ENCODE results near the gene PPT1.

PPT1 gene

DNA sequence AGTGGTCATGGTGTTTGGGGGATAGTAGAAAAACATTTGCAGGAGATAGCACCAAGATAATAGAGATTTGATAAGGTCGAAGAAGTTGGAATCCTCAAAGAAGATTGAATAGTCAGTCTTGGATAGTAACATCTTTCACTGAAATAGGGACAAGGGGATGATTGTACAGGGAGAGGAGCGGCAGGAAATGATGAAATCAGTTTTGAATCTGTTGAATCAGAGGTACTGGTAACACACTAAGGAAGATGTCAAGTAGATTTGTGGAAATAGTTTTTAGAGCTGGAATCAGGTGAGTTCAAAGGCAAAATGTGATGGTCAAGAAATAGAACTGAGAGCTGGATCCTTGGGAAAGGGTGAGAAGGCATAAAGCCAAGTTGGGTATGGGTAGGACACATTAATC lies 30.0 kb downstream of the PPT1 start:
- TF ChIP-seq GABPA (IDR thresholded peaks at IDR 0.05; ENCODE audit: low read depth): no peak
- TF ChIP-seq POLR2AphosphoS5 (IDR thresholded peaks at IDR 0.05; ENCODE audit: low read depth): no peak
- TF ChIP-seq REST (IDR thresholded peaks at IDR 0.05; ENCODE audit: insufficient replicate concordance, low read depth): no peak
- no peak for TF ChIP-seq SPI1 (IDR thresholded peaks at IDR 0.05; ENCODE audit: borderline replicate concordance, low read depth)
- TF ChIP-seq CTCF (IDR thresholded peaks at IDR 0.05; ENCODE audit: insufficient read depth, low read length): no peak
- Histone ChIP-seq H3K27me3 (ENCODE audit: insufficient read depth, poor library complexity, severe bottlenecking) (no peaks in the 10 kb centered on the region), H3K4me3 (replicated peaks; ENCODE audit: insufficient read depth, low read length) (no peak overlapping the region), H3K27ac (replicated peaks) (peak overlapping the region; percentile 10; the same call in 1 of the 2 replicates)
- DNase-seq (ENCODE audit: low read depth in 1 of 2, low spot score in 1 of 2): no peak

DNA sequence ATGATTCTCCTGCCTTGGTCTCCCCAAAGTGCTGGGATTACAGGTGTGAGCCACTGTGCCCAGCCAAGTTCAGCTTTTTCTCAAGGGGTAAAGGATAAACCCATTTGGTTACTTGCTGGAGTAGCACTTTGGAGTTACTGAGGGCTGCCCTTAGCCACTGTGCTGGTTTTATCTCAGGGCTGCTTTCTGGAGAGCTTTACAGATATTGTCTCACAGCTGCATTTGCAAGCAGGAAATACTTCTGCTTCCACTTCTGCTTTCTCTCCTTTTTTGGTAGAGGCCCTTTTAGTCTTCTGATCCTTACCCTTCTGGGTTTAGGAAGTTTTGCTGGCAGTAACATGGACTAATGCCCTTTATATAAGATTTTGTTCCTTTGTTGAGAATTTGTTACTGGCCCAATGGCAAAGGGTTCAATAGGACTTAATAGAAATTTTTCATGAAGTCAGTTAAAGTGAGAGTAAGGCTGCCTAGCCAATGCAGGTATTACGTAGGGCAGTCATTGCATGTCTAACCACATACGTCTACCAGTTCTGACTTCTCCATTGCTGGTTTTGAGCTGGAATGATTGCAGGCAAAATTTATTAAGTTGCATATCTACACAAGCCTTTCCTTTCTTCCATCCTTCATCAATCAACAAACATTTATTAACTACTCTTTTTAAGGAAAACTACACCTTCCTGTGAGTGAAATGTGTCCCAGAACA lies 32.1 kb downstream of the PPT1 start:
- DNase-seq (ENCODE audit: low read depth in 1 of 2, low spot score in 1 of 2): peak in 1 of 2 experiments; percentile 87
- peak overlapping the region; percentile 87 for H3K27ac ChIP-seq (replicated peaks)
- H3K27me3 ChIP-seq (ENCODE audit: insufficient read depth, poor library complexity, severe bottlenecking): no peaks in the 10 kb centered on the region
- TF ChIP-seq CTCF (IDR thresholded peaks at IDR 0.05; ENCODE audit: insufficient read depth, low read length): no peak
- peak; percentile 97 for TF ChIP-seq SPI1 (IDR thresholded peaks at IDR 0.05; ENCODE audit: borderline replicate concordance, low read depth)
- no peak overlapping the region for H3K4me3 ChIP-seq (replicated peaks; ENCODE audit: insufficient read depth, low read length)

GRCh38 chr1:40059960-40060750 lies 36.9 kb downstream of the PPT1 start:
- peak; percentile 56 to 61 for DNase-seq (ENCODE audit: low read depth in 1 of 2, low spot score in 1 of 2)
- H3K27ac ChIP-seq (replicated peaks): peak overlapping the region; percentile 78
- no peaks in the 10 kb centered on the region for H3K27me3 ChIP-seq (ENCODE audit: insufficient read depth, poor library complexity, severe bottlenecking)
- TF ChIP-seq REST (IDR thresholded peaks at IDR 0.05; ENCODE audit: insufficient replicate concordance, low read depth) (no peak), POLR2AphosphoS5 (IDR thresholded peaks at IDR 0.05; ENCODE audit: low read depth) (no peak), SPI1 (IDR thresholded peaks at IDR 0.05; ENCODE audit: borderline replicate concordance, low read depth) (no peak; the same call in 1 of the 2 replicates), CTCF (IDR thresholded peaks at IDR 0.05; ENCODE audit: insufficient read depth, low read length) (no peak), GABPA (IDR thresholded peaks at IDR 0.05; ENCODE audit: low read depth) (no peak)
- no peak overlapping the region; the same call in 1 of the 2 replicates for H3K4me3 ChIP-seq (replicated peaks; ENCODE audit: insufficient read depth, low read length)
